Measurements from ENCODE around the gene TSNAXIP1.

DNA sequence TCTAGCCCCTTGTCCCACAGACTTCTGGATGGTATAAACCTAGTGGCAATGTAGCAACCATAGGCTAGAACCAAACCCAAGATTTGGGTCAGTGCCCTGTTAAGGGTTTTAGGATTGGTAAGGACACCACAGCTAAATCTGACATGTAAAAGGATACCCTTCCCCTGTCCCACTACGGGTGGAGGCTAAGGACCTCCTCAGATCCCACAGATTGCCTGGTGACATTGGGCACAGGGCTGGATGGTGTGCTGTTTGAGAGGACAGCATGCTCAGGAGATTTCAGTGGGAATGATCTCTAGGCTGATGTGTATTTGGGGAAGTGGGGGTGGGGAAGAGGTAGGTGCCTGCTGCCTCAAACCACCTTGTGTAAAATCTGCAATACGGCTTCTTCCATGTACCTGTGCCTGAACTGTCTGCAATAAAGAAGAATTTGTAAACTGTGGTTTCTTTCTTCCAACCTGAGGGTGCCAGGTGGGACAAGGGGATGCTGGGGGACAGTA, 65.5 kb downstream of the TSNAXIP1 start:
- no peak for TF ChIP-seq CTCF (conservative IDR thresholded peaks at IDR 0.05; ENCODE audit: low read length)
- no peak for TF ChIP-seq EZH2phosphoT487 (IDR thresholded peaks at IDR 0.05; ENCODE audit: borderline replicate concordance)

Data from Loucy (cell line).